ENCODE measurements around the gene MPG.

DNA sequence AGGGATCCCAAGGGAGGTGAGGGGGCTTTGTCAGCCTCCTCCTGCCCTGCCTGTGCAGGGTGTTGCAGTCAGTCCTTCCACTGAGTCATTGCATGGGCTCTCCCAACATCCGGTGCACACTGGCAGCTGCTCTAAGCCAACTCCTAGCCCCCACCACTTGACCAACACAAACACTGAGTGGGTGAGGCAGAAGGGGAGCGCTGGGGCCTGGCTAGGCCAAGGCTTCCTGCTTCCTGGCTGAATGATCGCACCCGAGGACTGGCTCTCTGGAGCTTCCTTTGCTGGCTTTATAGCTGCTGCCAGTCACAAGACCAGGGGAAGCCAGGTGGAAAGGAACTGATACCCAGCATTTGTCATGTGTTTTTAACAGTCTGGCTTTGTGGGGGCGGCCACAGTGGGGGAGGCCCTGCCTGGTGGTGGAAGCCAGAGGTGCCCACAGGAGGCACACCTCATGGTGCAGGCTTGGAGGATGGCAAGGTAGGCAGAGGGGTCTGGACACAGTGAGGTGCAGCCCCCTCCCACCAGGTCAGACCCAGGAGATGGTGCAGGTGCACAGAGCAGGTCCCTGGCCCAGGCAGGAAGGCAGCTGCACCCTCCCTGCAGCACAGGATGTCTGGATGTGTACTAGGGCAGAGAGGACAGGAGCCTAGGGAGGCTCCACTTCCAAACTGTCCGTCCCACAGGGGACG is 6.8 kb downstream of the MPG start:
- TF ChIP-seq GABPB1 (CRISPR knock-in tag; IDR thresholded peaks at IDR 0.05) (no peak), TEAD4 (CRISPR knock-in tag; IDR thresholded peaks at IDR 0.05) (no peak), NR2C2 (CRISPR knock-in tag; IDR thresholded peaks at IDR 0.05) (no peak), CREM (CRISPR knock-in tag; IDR thresholded peaks at IDR 0.05) (no peak), ETV6 (CRISPR knock-in tag; IDR thresholded peaks at IDR 0.05) (no peak), SMAD4 (CRISPR knock-in tag; IDR thresholded peaks at IDR 0.05) (no peak)
- TF ChIP-seq, protein P1, sequence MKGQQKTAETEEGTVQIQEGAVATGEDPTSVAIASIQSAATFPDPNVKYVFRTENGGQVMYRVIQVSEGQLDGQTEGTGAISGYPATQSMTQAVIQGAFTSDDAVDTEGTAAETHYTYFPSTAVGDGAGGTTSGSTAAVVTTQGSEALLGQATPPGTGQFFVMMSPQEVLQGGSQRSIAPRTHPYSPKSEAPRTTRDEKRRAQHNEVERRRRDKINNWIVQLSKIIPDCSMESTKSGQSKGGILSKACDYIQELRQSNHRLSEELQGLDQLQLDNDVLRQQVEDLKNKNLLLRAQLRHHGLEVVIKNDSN (CRISPR knock-in tag; IDR thresholded peaks at IDR 0.05) = no peak

Data from WTC11 (cell line).